GM21717 (cell line): ENCODE measurements around the gene NRF1.
"Not testable (repeated sequence)": the region's sequence is repeated elsewhere in the genome, so short reads cannot be mapped to it uniquely, and the experiment has no call there.

Experiments used
- ATAC-seq: cut with Tn5 transposase; IDR thresholded peaks from one replicate; pipeline ENCODE4 v1.9.1; 2021; ENCODE audit warnings: mild to moderate bottlenecking, moderate library complexity; ENCODE audit not compliant: unreplicated experiment

NRF1 gene

DNA sequence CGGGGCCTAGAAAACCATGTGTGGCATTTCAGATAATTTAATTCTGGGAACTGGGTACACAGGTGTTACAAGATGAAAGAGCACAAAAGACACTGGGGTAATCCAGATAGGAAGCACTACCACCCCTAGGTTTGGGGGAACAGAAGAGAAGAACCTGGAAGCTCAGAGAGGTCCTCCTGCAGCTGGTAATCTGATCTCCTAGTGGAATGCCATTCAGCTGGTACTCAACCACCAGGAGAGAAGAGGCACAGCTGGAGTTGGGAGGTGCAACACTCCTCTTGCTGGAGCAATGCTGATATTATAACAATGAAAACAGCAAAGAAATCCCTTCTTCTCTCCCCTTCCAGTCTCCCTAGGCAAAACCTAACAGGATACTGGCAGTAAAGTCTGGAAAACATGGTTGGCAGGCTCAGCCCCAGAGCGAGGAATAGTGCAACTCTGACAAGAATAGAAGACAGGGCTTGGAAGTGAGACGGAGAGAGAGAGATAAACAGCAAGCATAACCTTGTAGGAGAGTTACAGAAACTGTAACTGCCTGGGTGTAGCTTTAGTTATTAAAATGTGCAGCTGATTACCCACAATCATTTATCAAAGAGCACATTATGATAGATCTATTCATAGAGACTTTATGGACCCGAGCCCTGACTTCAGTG, 35.0 kb downstream of the NRF1 start:
- ATAC-seq: no peak

DNA sequence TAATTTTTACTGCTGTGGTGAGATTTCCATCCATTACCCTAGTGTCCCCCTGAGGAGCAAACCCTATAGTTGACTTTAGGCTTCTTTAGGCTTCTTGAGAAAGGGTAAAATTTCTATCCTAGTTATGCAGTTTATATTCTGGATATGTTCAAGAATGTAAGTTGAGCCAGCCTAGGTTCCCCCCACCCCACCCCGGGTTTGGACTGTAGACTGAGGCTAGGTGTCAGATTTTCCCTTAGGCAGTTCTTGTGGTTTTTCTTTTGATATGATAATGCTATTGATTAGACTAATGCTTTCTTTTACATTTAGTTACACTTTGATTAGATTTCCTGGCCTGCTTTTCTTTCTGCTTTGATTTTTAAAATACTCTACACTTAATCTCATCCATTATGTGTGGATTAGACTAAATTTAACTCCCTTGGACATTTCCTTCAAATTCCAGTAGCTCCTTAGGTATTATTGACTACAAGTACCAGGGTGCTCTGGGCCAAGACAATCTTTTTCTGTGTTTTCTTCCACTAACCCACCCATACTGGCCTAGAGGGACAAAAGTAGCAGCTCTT, 37.7 kb downstream of the NRF1 start:
- no peak for ATAC-seq

- ATAC-seq: no peak
These were observed 38.7 kb downstream of the NRF1 start for GRCh38 chr7:129650056-129650758.

DNA sequence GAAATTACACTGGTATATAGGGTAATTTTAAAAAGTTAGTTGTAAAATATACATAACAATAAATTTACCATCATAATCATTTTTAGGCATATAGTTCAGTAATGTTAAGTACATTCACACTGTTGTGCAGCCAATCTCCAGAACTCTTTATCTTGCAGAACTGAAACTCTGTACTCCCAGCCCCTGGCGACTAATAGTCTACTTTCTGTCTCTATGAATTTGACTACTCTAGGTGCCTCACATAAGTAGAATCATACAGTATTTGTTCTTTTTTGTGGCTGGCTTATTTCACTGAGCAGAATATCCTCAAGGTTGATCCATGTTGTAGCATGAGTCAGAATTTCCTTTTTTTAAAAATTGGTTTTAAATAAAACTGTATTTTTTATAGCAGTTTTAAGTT, 41.4 kb downstream of the NRF1 start:
- ATAC-seq: peak; percentile 81

GRCh38 chr7:129655811-129656210, 44.3 kb downstream of the NRF1 start:
- ATAC-seq: no peak

- ATAC-seq: no peak
These were observed 45.8 kb downstream of the NRF1 start for GRCh38 chr7:129657363-129657762.

- not testable (repeated sequence) for ATAC-seq
These were observed 48.4 kb downstream of the NRF1 start for GRCh38 chr7:129659907-129660306.

- no peak for ATAC-seq
These were observed 50.2 kb downstream of the NRF1 start for GRCh38 chr7:129661645-129662182.

DNA sequence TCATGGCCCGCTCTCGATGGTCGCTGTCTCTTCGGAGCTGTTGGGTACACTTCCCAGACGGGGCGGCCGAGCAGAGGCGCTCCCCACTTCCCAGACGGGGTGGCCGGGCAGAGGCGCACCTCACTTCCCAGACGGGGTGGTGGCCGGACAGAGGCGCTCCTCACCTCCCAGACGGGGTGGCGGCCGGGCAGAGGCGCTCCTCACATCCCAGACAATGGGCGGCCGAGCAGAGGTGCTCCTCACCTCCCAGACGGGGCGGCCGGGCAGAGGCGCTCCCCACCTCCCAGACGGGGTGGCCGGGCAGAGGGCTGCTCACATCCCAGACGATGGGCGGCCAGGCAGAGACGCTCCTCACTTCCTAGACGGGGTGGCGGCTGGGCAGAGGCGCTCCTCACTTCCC, 51.7 kb downstream of the NRF1 start:
- ATAC-seq: not testable (repeated sequence)

DNA sequence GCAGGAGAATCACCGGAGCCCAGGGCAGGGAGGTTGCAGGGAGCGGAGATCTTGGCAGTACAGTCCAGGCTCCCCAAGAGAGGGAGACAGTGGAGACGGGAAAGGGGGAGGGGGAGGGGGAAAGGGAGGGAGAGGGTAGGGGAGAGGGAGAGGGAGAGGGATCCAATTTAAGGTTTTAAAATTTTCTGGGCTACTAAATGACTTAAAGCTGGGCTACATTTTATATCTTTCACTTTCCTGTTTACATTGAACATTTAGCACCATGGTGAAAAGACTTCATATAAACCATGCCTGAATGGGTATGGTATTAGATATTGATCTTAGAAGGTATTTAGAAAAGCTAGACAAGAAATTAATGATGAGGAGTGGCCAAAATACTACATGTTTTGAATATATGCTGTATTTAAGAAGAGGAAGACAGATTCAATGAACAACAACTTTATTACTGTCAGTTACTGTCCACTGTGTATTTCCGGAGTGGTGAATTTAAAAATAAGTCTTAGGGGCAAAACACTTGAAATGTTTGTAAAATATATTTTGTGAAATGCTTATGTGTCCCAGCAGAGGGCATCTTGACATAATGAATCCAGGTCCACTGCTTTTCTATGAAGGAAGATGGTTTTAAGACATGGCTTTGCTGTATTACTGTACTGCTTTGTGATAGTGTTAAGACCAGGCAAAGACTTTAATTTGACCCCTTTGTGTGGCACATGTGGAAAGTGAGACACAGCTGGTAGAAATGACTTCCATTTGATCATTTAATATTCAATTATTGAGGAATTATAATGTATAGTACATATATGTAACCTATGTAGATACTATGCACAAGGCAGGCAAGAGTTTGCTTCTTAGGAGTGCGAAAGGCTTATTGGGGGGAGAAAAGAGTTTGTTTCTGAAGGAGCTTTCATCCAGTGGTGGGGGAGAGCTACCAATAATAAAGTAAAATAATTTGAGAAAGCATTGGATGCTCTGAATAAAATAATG, 52.8 kb downstream of the NRF1 start:
- no peak for ATAC-seq

- no peak for ATAC-seq
These were observed 53.5 kb downstream of the NRF1 start for GRCh38 chr7:129665013-129665401.

GRCh38 chr7:129667116-129667515, 55.6 kb downstream of the NRF1 start:
- ATAC-seq: no peak

- no peak for ATAC-seq
These were observed 56.0 kb downstream of the NRF1 start for GRCh38 chr7:129667551-129667950.

- no peak for ATAC-seq
These were observed 58.4 kb downstream of the NRF1 start for GRCh38 chr7:129669901-129670300.

DNA sequence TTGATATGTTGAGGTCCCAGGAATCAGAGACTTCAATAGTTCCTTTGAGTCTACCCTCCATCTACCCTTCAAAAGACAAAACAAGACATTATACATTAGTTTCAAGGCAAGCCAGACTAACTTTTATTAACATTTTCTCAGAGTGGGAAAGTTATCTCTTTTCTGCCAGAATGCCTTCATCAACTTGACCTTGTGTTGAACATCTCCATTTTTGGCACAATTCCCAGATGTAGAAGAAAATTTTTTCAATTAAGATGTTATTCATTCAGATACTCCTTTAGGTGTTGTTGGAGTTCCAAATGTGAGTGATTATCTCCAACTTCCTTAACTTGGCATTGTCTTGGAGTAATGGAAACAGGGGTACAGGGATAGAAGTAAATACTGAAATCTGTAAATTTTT, 59.1 kb downstream of the NRF1 start:
- ATAC-seq: no peak

DNA sequence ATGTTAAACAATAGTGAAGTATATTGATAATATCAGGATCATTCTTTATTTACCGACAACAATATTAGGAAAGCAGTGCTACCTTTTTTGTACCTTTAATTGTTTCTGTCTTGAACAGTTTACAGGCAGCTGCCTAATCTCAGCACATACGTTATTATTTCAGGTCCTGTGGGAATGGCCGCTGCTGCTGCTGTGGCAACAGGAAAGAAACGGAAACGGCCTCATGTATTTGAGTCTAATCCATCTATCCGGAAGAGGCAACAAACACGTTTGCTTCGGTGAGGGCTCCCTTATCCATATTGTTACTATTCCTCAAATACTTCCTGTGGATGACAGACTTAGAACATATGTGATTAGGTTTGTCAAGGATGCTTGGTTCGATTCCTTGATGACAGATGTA, 59.7 kb downstream of the NRF1 start:
- no peak for ATAC-seq

DNA sequence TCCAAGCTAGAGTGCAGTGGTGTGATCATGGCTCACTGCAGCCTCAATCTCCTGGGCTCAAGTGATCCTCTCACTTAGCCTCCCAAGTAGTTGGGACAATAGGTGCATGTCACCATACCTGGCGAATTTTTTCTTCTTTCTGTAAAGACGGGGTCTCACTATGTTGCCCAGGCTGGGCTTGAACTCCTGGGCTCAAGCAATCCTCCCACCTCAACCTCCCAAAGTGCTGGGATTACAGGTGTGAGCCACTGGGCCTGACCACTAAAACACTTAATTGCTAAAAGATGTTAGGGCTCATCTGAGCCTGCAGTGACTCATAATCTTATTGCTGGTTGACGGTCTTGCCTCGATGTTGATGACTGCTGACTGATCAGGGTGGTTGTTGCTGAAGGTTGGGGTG, 63.0 kb downstream of the NRF1 start:
- ATAC-seq: not testable (repeated sequence)

- ATAC-seq: no peak
These were observed 64.0 kb downstream of the NRF1 start for GRCh38 chr7:129675521-129675920.

GRCh38 chr7:129676017-129676897, 64.7 kb downstream of the NRF1 start:
- no peak for ATAC-seq

- no peak for ATAC-seq
These were observed 66.3 kb downstream of the NRF1 start for GRCh38 chr7:129677796-129678195.
